Measurements from ENCODE around the gene EMID1. TPM values are rescaled to one million over a fixed set of nuclear protein-coding genes. Genes with fewer than 3 reads are reported as not detected.

EMID1 gene
- total RNA-seq, 1 donor: under 0.01 TPM

DNA sequence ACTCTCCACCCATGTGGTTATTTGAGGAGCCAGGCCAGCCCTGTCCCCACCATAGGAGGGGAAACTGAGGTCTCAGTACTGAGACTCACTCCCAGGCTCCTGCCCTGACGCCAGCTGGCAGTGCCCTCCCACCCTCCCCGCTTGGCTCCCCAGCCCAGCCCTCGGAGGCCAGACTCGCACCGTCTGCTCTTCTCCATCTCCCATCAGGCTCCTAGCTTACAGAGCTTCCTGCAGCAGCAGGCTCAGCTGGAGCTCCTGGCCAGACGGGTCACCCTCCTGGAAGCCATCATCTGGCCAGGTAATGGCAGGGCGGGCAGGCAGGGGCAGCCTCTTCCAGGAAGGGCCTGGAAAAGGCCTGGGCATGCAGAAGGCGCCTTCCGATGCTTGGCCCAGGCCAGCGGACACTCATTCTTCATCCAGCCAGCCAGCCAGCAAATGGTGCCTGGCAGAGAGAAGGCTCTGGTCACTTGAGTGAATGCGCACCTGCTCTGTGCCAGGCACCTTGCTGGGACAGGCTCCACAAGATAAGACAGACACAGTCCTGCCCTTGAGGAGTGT, 49.4 kb downstream of the EMID1 start:
- TF ChIP-seq, protein P1, sequence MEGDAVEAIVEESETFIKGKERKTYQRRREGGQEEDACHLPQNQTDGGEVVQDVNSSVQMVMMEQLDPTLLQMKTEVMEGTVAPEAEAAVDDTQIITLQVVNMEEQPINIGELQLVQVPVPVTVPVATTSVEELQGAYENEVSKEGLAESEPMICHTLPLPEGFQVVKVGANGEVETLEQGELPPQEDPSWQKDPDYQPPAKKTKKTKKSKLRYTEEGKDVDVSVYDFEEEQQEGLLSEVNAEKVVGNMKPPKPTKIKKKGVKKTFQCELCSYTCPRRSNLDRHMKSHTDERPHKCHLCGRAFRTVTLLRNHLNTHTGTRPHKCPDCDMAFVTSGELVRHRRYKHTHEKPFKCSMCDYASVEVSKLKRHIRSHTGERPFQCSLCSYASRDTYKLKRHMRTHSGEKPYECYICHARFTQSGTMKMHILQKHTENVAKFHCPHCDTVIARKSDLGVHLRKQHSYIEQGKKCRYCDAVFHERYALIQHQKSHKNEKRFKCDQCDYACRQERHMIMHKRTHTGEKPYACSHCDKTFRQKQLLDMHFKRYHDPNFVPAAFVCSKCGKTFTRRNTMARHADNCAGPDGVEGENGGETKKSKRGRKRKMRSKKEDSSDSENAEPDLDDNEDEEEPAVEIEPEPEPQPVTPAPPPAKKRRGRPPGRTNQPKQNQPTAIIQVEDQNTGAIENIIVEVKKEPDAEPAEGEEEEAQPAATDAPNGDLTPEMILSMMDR (IDR thresholded peaks at IDR 0.05; ENCODE audit: insufficient read depth, low read depth, low read length): no peak
- H3K4me3 ChIP-seq (ENCODE audit: low read depth, low read length): no peak overlapping the region
- no peak for DNase-seq (ENCODE audit: low read depth)

- DNase-seq (ENCODE audit: low read depth): no peak
- TF ChIP-seq, protein P1 (IDR thresholded peaks at IDR 0.05; ENCODE audit: insufficient read depth, low read depth, low read length): no peak
- no peak overlapping the region for H3K4me3 ChIP-seq (ENCODE audit: low read depth, low read length)
Measured at GRCh38 chr22:29256606-29257325, 51.1 kb downstream of the EMID1 start.

GRCh38 chr22:29257751-29258181, 52.1 kb downstream of the EMID1 start:
- DNase-seq (ENCODE audit: low read depth): no peak
- TF ChIP-seq, protein P1 (IDR thresholded peaks at IDR 0.05; ENCODE audit: insufficient read depth, low read depth, low read length): no peak
- no peak overlapping the region for H3K4me3 ChIP-seq (ENCODE audit: low read depth, low read length)

DNA sequence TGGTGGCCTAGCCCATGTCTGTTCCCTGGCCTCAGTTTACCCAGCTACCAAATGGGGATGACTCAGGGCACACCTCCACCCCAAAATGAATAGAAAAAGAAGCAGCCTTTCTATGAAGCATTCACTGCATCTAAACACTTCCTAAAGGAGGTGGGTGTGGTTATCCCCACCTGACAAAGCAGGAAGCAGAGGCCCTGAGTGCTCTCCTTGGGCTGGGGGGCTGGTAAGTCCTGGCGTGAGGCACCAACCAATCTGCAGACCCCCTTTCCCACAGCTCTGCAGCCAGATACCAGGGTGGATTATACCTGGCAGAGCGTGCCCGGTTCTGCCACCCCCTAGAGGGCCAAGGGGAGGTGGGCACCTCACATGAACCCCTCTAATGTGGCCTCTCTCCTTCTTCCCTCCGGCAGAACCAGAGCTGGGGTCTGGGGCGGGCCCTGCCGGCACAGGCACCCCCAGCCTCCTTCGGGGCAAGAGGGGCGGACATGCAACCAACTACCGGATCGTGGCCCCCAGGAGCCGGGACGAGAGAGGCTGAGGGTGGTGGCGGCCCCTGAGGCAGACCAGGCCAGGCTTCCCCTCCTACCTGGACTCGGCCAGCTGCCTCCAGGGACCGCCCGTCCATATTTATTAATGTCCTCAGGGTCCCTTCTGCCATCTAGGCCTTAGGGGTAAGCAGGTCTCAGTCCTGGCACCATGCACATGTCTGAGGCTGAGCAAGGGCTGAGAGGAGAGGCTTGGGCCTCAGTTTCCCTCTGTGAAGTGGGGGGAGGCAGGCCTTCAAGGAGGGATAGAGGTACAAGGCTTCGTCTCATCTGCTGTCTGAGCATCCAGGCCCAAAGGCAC, 52.9 kb downstream of the EMID1 start:
- TF ChIP-seq, protein P1 (IDR thresholded peaks at IDR 0.05; ENCODE audit: insufficient read depth, low read depth, low read length): no peak
- no peak overlapping the region for H3K4me3 ChIP-seq (ENCODE audit: low read depth, low read length)
- no peak for DNase-seq (ENCODE audit: low read depth)

- TF ChIP-seq, protein P1 (IDR thresholded peaks at IDR 0.05; ENCODE audit: insufficient read depth, low read depth, low read length): peak; percentile 4
- DNase-seq (ENCODE audit: low read depth): no peak
- H3K4me3 ChIP-seq (ENCODE audit: low read depth, low read length): no peak overlapping the region
Measured at GRCh38 chr22:29259253-29259899, 53.7 kb downstream of the EMID1 start.

DNA sequence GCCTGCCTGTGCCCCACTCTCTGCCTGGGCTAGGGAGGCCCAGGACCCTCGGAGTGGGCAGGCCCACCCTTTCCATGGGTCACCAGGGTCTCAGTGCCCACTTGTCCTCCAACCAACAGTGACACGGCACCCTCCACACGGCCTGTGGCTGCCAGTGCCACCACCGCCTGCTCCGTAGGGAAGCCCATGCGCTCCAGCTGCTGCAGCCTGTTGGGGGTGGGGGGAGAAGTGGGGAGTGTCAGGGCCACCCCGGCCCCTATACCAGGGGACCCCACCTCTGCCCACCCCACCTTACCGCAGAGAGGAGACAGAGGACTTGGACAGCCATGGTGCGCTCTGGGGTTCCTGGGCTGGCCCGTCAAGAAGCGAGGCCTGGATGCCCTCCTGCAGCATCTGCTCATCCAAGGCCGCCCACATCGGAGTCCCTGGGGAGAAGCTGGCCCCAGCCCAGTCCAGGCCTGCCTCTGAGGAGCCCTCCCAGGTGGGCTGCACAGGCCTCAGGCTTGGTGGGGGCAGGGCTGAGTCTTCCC, 54.4 kb downstream of the EMID1 start:
- H3K4me3 ChIP-seq (ENCODE audit: low read depth, low read length): no peak overlapping the region
- TF ChIP-seq, protein P1 (IDR thresholded peaks at IDR 0.05; ENCODE audit: insufficient read depth, low read depth, low read length): no peak
- no peak for DNase-seq (ENCODE audit: low read depth)

Data from fibroblast of villous mesenchyme (primary cell).